ENCODE data around the gene PDS5B.

The PDS5B gene

GRCh38 chr13:32592082-32592481 lies 5.8 kb downstream of the PDS5B start:
- no peak overlapping the region for H3K27ac ChIP-seq (ENCODE audit: low read depth, low read length)
- no peaks in the 10 kb centered on the region for H3K36me3 ChIP-seq (ENCODE audit: control insufficient read depth, insufficient read depth, low read length)
- peaks cover 3% of the 10 kb centered on the region; the same call in 1 of the 2 replicates for H3K9me3 ChIP-seq (ENCODE audit: control insufficient read depth, insufficient read depth, low read depth, low read length)
- H3K9ac ChIP-seq (ENCODE audit: low read length), result no peak overlapping the region
- no peak overlapping the region for H3K4me3 ChIP-seq (ENCODE audit: low read depth, low read length)
- peaks cover 17% of the 10 kb centered on the region for H3K4me1 ChIP-seq (ENCODE audit: control insufficient read depth, insufficient read depth, low read length)
- H3K27me3 ChIP-seq (ENCODE audit: control insufficient read depth, insufficient read depth, low read length), result no peaks in the 10 kb centered on the region

- Histone ChIP-seq H3K4me3 (ENCODE audit: low read depth, low read length) (no peak overlapping the region), H3K9ac (ENCODE audit: low read length) (no peak overlapping the region), H3K9me3 (ENCODE audit: control insufficient read depth, insufficient read depth, low read depth, low read length) (peaks cover 3% of the 10 kb centered on the region; the same call in 1 of the 2 replicates), H3K4me1 (ENCODE audit: control insufficient read depth, insufficient read depth, low read length) (peaks cover 11% of the 10 kb centered on the region), H3K27me3 (ENCODE audit: control insufficient read depth, insufficient read depth, low read length) (no peaks in the 10 kb centered on the region), H3K27ac (ENCODE audit: low read depth, low read length) (no peak overlapping the region), H3K36me3 (ENCODE audit: control insufficient read depth, insufficient read depth, low read length) (no peaks in the 10 kb centered on the region)
Observed at GRCh38 chr13:32594157-32594738, 8.0 kb downstream of the PDS5B start.

- Histone ChIP-seq H3K27ac (ENCODE audit: low read depth, low read length) (no peak overlapping the region), H3K9me3 (ENCODE audit: control insufficient read depth, insufficient read depth, low read depth, low read length) (peaks cover 3% of the 10 kb centered on the region; the same call in 1 of the 2 replicates), H3K4me1 (ENCODE audit: control insufficient read depth, insufficient read depth, low read length) (0 out of 2 replicates have a peak, but pooled peaks cover 3% of the 10 kb centered on the region), H3K36me3 (ENCODE audit: control insufficient read depth, insufficient read depth, low read length) (no peaks in the 10 kb centered on the region), H3K4me3 (ENCODE audit: low read depth, low read length) (no peak overlapping the region), H3K27me3 (ENCODE audit: control insufficient read depth, insufficient read depth, low read length) (no peaks in the 10 kb centered on the region), H3K9ac (ENCODE audit: low read length) (no peak overlapping the region)
Observed at GRCh38 chr13:32595306-32595705, 9.1 kb downstream of the PDS5B start.

GRCh38 chr13:32600890-32601289 lies 14.6 kb downstream of the PDS5B start:
- Histone ChIP-seq H3K9me3 (ENCODE audit: control insufficient read depth, insufficient read depth, low read depth, low read length) (peaks cover 5% of the 10 kb centered on the region; the same call in 1 of the 2 replicates), H3K27ac (ENCODE audit: low read depth, low read length) (no peak overlapping the region), H3K36me3 (ENCODE audit: control insufficient read depth, insufficient read depth, low read length) (no peaks in the 10 kb centered on the region), H3K4me3 (ENCODE audit: low read depth, low read length) (no peak overlapping the region), H3K4me1 (ENCODE audit: control insufficient read depth, insufficient read depth, low read length) (no peaks in the 10 kb centered on the region), H3K9ac (ENCODE audit: low read length) (no peak overlapping the region), H3K27me3 (ENCODE audit: control insufficient read depth, insufficient read depth, low read length) (no peaks in the 10 kb centered on the region)

GRCh38 chr13:32609428-32609827 lies 23.2 kb downstream of the PDS5B start:
- H3K36me3 ChIP-seq (ENCODE audit: control insufficient read depth, insufficient read depth, low read length), result peaks cover 5% of the 10 kb centered on the region
- H3K9me3 ChIP-seq (ENCODE audit: control insufficient read depth, insufficient read depth, low read depth, low read length), result peaks cover 43% of the 10 kb centered on the region
- H3K4me3 ChIP-seq (ENCODE audit: low read depth, low read length), result no peak overlapping the region

GRCh38 chr13:32610538-32610937 lies 24.3 kb downstream of the PDS5B start:
- Histone ChIP-seq H3K27me3 (ENCODE audit: control insufficient read depth, insufficient read depth, low read length) (no peaks in the 10 kb centered on the region), H3K36me3 (ENCODE audit: control insufficient read depth, insufficient read depth, low read length) (peaks cover 5% of the 10 kb centered on the region), H3K9ac (ENCODE audit: low read length) (no peak overlapping the region), H3K27ac (ENCODE audit: low read depth, low read length) (no peak overlapping the region), H3K4me1 (ENCODE audit: control insufficient read depth, insufficient read depth, low read length) (no peaks in the 10 kb centered on the region), H3K4me3 (ENCODE audit: low read depth, low read length) (no peak overlapping the region), H3K9me3 (ENCODE audit: control insufficient read depth, insufficient read depth, low read depth, low read length) (peaks cover 43% of the 10 kb centered on the region)

More at GRCh38 chr13:32609428-32609827, 23.2 kb downstream of the PDS5B start:
- no peaks in the 10 kb centered on the region for H3K4me1 ChIP-seq (ENCODE audit: control insufficient read depth, insufficient read depth, low read length)
- H3K27me3 ChIP-seq (ENCODE audit: control insufficient read depth, insufficient read depth, low read length), result no peaks in the 10 kb centered on the region
- no peak overlapping the region for H3K27ac ChIP-seq (ENCODE audit: low read depth, low read length)
- H3K9ac ChIP-seq (ENCODE audit: low read length), result no peak overlapping the region

GRCh38 chr13:32610977-32611376 lies 24.7 kb downstream of the PDS5B start:
- Histone ChIP-seq H3K9me3 (ENCODE audit: control insufficient read depth, insufficient read depth, low read depth, low read length) (peaks cover 43% of the 10 kb centered on the region), H3K27ac (ENCODE audit: low read depth, low read length) (no peak overlapping the region), H3K4me3 (ENCODE audit: low read depth, low read length) (no peak overlapping the region), H3K36me3 (ENCODE audit: control insufficient read depth, insufficient read depth, low read length) (peaks cover 5% of the 10 kb centered on the region), H3K27me3 (ENCODE audit: control insufficient read depth, insufficient read depth, low read length) (no peaks in the 10 kb centered on the region), H3K9ac (ENCODE audit: low read length) (no peak overlapping the region), H3K4me1 (ENCODE audit: control insufficient read depth, insufficient read depth, low read length) (no peaks in the 10 kb centered on the region)

GRCh38 chr13:32616883-32617511 lies 30.7 kb downstream of the PDS5B start:
- Histone ChIP-seq H3K27me3 (ENCODE audit: control insufficient read depth, insufficient read depth, low read length) (no peaks in the 10 kb centered on the region), H3K4me3 (ENCODE audit: low read depth, low read length) (no peak overlapping the region), H3K9me3 (ENCODE audit: control insufficient read depth, insufficient read depth, low read depth, low read length) (peaks cover 42% of the 10 kb centered on the region; the same call in 1 of the 2 replicates), H3K36me3 (ENCODE audit: control insufficient read depth, insufficient read depth, low read length) (no peaks in the 10 kb centered on the region), H3K9ac (ENCODE audit: low read length) (no peak overlapping the region), H3K27ac (ENCODE audit: low read depth, low read length) (no peak overlapping the region), H3K4me1 (ENCODE audit: control insufficient read depth, insufficient read depth, low read length) (no peaks in the 10 kb centered on the region)

GRCh38 chr13:32622827-32623226 lies 36.6 kb downstream of the PDS5B start:
- H3K9me3 ChIP-seq (ENCODE audit: control insufficient read depth, insufficient read depth, low read depth, low read length), result peaks cover 41% of the 10 kb centered on the region
- H3K4me1 ChIP-seq (ENCODE audit: control insufficient read depth, insufficient read depth, low read length), result no peaks in the 10 kb centered on the region
- H3K36me3 ChIP-seq (ENCODE audit: control insufficient read depth, insufficient read depth, low read length), result no peaks in the 10 kb centered on the region
- no peak overlapping the region for H3K4me3 ChIP-seq (ENCODE audit: low read depth, low read length)
- no peak overlapping the region for H3K27ac ChIP-seq (ENCODE audit: low read depth, low read length)
- no peak overlapping the region for H3K9ac ChIP-seq (ENCODE audit: low read length)
- no peaks in the 10 kb centered on the region for H3K27me3 ChIP-seq (ENCODE audit: control insufficient read depth, insufficient read depth, low read length)

- H3K27me3 ChIP-seq (ENCODE audit: control insufficient read depth, insufficient read depth, low read length), result no peaks in the 10 kb centered on the region
- H3K36me3 ChIP-seq (ENCODE audit: control insufficient read depth, insufficient read depth, low read length), result no peaks in the 10 kb centered on the region
- no peak overlapping the region for H3K9ac ChIP-seq (ENCODE audit: low read length)
- H3K27ac ChIP-seq (ENCODE audit: low read depth, low read length), result no peak overlapping the region
- no peak overlapping the region for H3K4me3 ChIP-seq (ENCODE audit: low read depth, low read length)
- H3K9me3 ChIP-seq (ENCODE audit: control insufficient read depth, insufficient read depth, low read depth, low read length), result peaks cover 32% of the 10 kb centered on the region
- no peaks in the 10 kb centered on the region for H3K4me1 ChIP-seq (ENCODE audit: control insufficient read depth, insufficient read depth, low read length)
Observed at GRCh38 chr13:32624441-32624840, 38.2 kb downstream of the PDS5B start.

GRCh38 chr13:32627793-32628192 lies 41.5 kb downstream of the PDS5B start:
- H3K9ac ChIP-seq (ENCODE audit: low read length), result no peak overlapping the region
- H3K36me3 ChIP-seq (ENCODE audit: control insufficient read depth, insufficient read depth, low read length), result no peaks in the 10 kb centered on the region
- no peak overlapping the region for H3K4me3 ChIP-seq (ENCODE audit: low read depth, low read length)
- H3K27ac ChIP-seq (ENCODE audit: low read depth, low read length), result no peak overlapping the region
- peaks cover 7% of the 10 kb centered on the region for H3K9me3 ChIP-seq (ENCODE audit: control insufficient read depth, insufficient read depth, low read depth, low read length)
- H3K4me1 ChIP-seq (ENCODE audit: control insufficient read depth, insufficient read depth, low read length), result no peaks in the 10 kb centered on the region
- no peaks in the 10 kb centered on the region for H3K27me3 ChIP-seq (ENCODE audit: control insufficient read depth, insufficient read depth, low read length)
